ENCODE results near the gene ARRB1.

ARRB1 gene

DNA sequence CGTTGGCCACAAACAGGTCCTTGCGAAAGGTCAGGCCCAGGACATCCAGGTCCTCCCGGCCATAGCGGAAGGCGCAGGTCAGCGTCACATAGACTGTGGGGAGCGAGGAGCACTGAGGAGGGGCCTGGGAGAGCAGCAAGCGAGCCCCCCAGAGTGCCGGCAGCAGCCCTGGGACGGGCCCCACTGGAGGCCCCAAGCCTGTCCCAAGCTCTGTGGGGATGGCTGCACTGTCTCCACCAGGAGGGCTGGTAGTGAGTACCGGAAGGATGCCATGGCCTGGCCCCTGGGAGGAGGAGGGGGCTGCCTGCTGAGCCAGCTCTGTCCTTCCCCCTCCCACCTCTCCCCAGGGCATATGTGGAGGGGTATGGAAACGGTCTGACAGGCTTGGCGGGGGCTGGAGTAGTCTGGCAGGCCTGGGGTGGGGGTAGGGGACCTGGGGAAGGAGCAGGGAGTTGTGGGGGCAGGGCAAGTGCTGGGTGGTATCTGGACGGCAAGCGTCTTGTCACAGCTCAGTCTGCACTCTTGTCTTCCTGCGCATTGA is 68.0 kb downstream of the ARRB1 start:
- no peak overlapping the region for H3K4me3 ChIP-seq (ENCODE audit: low read depth, low read length)
- TF ChIP-seq, protein P1, sequence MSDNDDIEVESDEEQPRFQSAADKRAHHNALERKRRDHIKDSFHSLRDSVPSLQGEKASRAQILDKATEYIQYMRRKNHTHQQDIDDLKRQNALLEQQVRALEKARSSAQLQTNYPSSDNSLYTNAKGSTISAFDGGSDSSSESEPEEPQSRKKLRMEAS (IDR thresholded peaks at IDR 0.05; ENCODE audit: low read depth, low read length) = no peak
- TF ChIP-seq, protein P2, sequence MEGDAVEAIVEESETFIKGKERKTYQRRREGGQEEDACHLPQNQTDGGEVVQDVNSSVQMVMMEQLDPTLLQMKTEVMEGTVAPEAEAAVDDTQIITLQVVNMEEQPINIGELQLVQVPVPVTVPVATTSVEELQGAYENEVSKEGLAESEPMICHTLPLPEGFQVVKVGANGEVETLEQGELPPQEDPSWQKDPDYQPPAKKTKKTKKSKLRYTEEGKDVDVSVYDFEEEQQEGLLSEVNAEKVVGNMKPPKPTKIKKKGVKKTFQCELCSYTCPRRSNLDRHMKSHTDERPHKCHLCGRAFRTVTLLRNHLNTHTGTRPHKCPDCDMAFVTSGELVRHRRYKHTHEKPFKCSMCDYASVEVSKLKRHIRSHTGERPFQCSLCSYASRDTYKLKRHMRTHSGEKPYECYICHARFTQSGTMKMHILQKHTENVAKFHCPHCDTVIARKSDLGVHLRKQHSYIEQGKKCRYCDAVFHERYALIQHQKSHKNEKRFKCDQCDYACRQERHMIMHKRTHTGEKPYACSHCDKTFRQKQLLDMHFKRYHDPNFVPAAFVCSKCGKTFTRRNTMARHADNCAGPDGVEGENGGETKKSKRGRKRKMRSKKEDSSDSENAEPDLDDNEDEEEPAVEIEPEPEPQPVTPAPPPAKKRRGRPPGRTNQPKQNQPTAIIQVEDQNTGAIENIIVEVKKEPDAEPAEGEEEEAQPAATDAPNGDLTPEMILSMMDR (IDR thresholded peaks at IDR 0.05; ENCODE audit: low read depth, low read length) = no peak
- TF ChIP-seq MYC (IDR thresholded peaks at IDR 0.05; ENCODE audit: low read depth, low read length) (no peak), POLR2A (IDR thresholded peaks at IDR 0.05; ENCODE audit: extremely low read depth, insufficient read length) (no peak)
- DNase-seq (ENCODE audit: low read depth) = no peak

GRCh38 chr11:75281469-75282095 is 69.9 kb downstream of the ARRB1 start:
- TF ChIP-seq, protein P1 (IDR thresholded peaks at IDR 0.05; ENCODE audit: low read depth, low read length) = no peak
- no peak for TF ChIP-seq POLR2A (IDR thresholded peaks at IDR 0.05; ENCODE audit: extremely low read depth, insufficient read length)
- no peak for TF ChIP-seq MYC (IDR thresholded peaks at IDR 0.05; ENCODE audit: low read depth, low read length)
- TF ChIP-seq, protein P2 (IDR thresholded peaks at IDR 0.05; ENCODE audit: low read depth, low read length) = no peak
- H3K4me3 ChIP-seq (ENCODE audit: low read depth, low read length) = no peak overlapping the region
- no peak for DNase-seq (ENCODE audit: low read depth)

GRCh38 chr11:75280770-75281468 is 70.5 kb downstream of the ARRB1 start:
- H3K4me3 ChIP-seq (ENCODE audit: low read depth, low read length) = no peak overlapping the region
- TF ChIP-seq, protein P1 (IDR thresholded peaks at IDR 0.05; ENCODE audit: low read depth, low read length) = no peak
- TF ChIP-seq MYC (IDR thresholded peaks at IDR 0.05; ENCODE audit: low read depth, low read length) (no peak), POLR2A (IDR thresholded peaks at IDR 0.05; ENCODE audit: extremely low read depth, insufficient read length) (no peak)
- TF ChIP-seq, protein P2 (IDR thresholded peaks at IDR 0.05; ENCODE audit: low read depth, low read length) = no peak
- DNase-seq (ENCODE audit: low read depth) = no peak

GRCh38 chr11:75280227-75280701 is 71.2 kb downstream of the ARRB1 start:
- no peak overlapping the region for H3K4me3 ChIP-seq (ENCODE audit: low read depth, low read length)
- TF ChIP-seq MYC (IDR thresholded peaks at IDR 0.05; ENCODE audit: low read depth, low read length) (no peak), POLR2A (IDR thresholded peaks at IDR 0.05; ENCODE audit: extremely low read depth, insufficient read length) (no peak)
- TF ChIP-seq, protein P1 (IDR thresholded peaks at IDR 0.05; ENCODE audit: low read depth, low read length) = 0 out of 2 replicates have a peak, but pooled peaks have one; percentile 41
- TF ChIP-seq, protein P2 (IDR thresholded peaks at IDR 0.05; ENCODE audit: low read depth, low read length) = peak; percentile 99
- peak; percentile 79 for DNase-seq (ENCODE audit: low read depth)

- TF ChIP-seq POLR2A (IDR thresholded peaks at IDR 0.05; ENCODE audit: extremely low read depth, insufficient read length) = no peak
- TF ChIP-seq, protein P2 (IDR thresholded peaks at IDR 0.05; ENCODE audit: low read depth, low read length) = no peak
- TF ChIP-seq, protein P1 (IDR thresholded peaks at IDR 0.05; ENCODE audit: low read depth, low read length) = no peak
- no peak for TF ChIP-seq MYC (IDR thresholded peaks at IDR 0.05; ENCODE audit: low read depth, low read length)
- no peak for DNase-seq (ENCODE audit: low read depth)
Measured at GRCh38 chr11:75279273-75279672, 72.2 kb downstream of the ARRB1 start.

More at GRCh38 chr11:75279273-75279672, 72.2 kb downstream of the ARRB1 start:
- H3K4me3 ChIP-seq (ENCODE audit: low read depth, low read length) = no peak overlapping the region
